C4-2B (cell line): ENCODE data around the gene RAP1A.

Experiments used
- H3K27ac ChIP-seq: fragments of 450-650 bp; 2 replicates; pipeline ENCODE4 v1.5.1; 2017
- CTCF ChIP-seq: fragments of 450-650 bp; conservative IDR thresholded peaks from 2 replicates; pipeline ENCODE4 v1.5.1; 2017; ENCODE audit warnings: mild to moderate bottlenecking
- ZFX ChIP-seq: fragments of 450-650 bp; IDR thresholded peaks from 2 replicates; pipeline ENCODE4 v1.6.1; 2017

RAP1A gene

GRCh38 chr1:111581166-111581565 is 38.4 kb upstream of the RAP1A start:
- TF ChIP-seq CTCF (no peak), ZFX (no peak)
- no peak overlapping the region for H3K27ac ChIP-seq

- TF ChIP-seq ZFX: no peak
- no peak for TF ChIP-seq CTCF
- no peak overlapping the region for H3K27ac ChIP-seq
Measured at GRCh38 chr1:111582016-111582415, 37.6 kb upstream of the RAP1A start.

- no peak for TF ChIP-seq CTCF
- TF ChIP-seq ZFX: no peak
- no peak overlapping the region for H3K27ac ChIP-seq
Measured at GRCh38 chr1:111582644-111583618, 36.7 kb upstream of the RAP1A start.

- no peak overlapping the region for H3K27ac ChIP-seq
- TF ChIP-seq ZFX (no peak), CTCF (no peak)
Measured at GRCh38 chr1:111585447-111586086, 34.0 kb upstream of the RAP1A start.

- TF ChIP-seq CTCF: no peak
- TF ChIP-seq ZFX: no peak
- H3K27ac ChIP-seq: no peak overlapping the region
Measured at GRCh38 chr1:111586112-111586511, 33.5 kb upstream of the RAP1A start.

GRCh38 chr1:111587509-111588174 is 31.9 kb upstream of the RAP1A start:
- H3K27ac ChIP-seq: no peak overlapping the region
- TF ChIP-seq CTCF (no peak), ZFX (no peak)

GRCh38 chr1:111591937-111592336 is 27.7 kb upstream of the RAP1A start:
- H3K27ac ChIP-seq: no peak overlapping the region
- no peak for TF ChIP-seq ZFX
- no peak for TF ChIP-seq CTCF
